ENCODE measurements around the gene NHS. TPM values are rescaled to one million over a fixed set of nuclear protein-coding genes. Genes with fewer than 3 reads are reported as not detected.

NHS gene
- total and polyA plus RNA-seq, 2 of the 4 experiments (the other 2 are of a cell fraction) = 0.36 to 0.90 TPM

GRCh38 chrX:17403189-17403691 lies 28.2 kb downstream of the NHS start:
- CTCF ChIA-PET = no interaction called here
- H2BK5ac ChIP-seq (ENCODE audit: low read depth, low read length, poor library complexity, severe bottlenecking) = no peak overlapping the region
- H3K79me1 ChIP-seq (ENCODE audit: low read depth in 1 of 2, low read length in 2 of 2) = peaks cover 0 to 4% of the 10 kb centered on the region in 2 experiments; a peak in 1 of 4 replicates
- no peak overlapping the region for H3K9ac ChIP-seq (ENCODE audit: low read depth, low read length)
- dilution Hi-C loops (cut with HindIII; ENCODE audit: low sequenced_read_pairs, unreplicated experiment) (no loop called here), intact Hi-C loops (cut with micrococcal nuclease) (no loop called here), in situ Hi-C loops (cut with MboI; ENCODE audit: low sequenced_read_pairs) (no loop called here)
- H3K18ac ChIP-seq (ENCODE audit: low read depth, low read length) = no peak overlapping the region
- no peak overlapping the region for H3K4ac ChIP-seq (ENCODE audit: low read depth, low read length)
- no peak for ATAC-seq (ENCODE audit: low read depth)
- H3K4me3 ChIP-seq (ENCODE audit: insufficient read depth, low read depth, low read length) = no peak overlapping the region
- 0 out of 2 replicates have a peak, but pooled peaks cover 3% of the 10 kb centered on the region for H3K9me1 ChIP-seq (ENCODE audit: insufficient read depth, low read length)
- no peak overlapping the region for H4K91ac ChIP-seq (ENCODE audit: insufficient read depth, low read depth, low read length)
- no peak overlapping the region for H2BK15ac ChIP-seq (ENCODE audit: low read depth, low read length)
- H2AK9ac ChIP-seq (replicated peaks; ENCODE audit: low read depth, low read length, poor library complexity) = no peak overlapping the region
- H2AFZ ChIP-seq (replicated peaks; ENCODE audit: low read length, poor library complexity) = no peak overlapping the region
- no peak overlapping the region for H3K56ac ChIP-seq (ENCODE audit: extremely low read depth, insufficient read depth, low read length)
- no peak overlapping the region for H3K4me2 ChIP-seq (ENCODE audit: low read depth, low read length)
- no peak overlapping the region for H3K23ac ChIP-seq (ENCODE audit: low read depth, low read length)
- H2BK20ac ChIP-seq (ENCODE audit: low read depth, low read length) = no peak overlapping the region
- H3K9me3 ChIP-seq (ENCODE audit: control insufficient read depth, insufficient read depth, low read length) = peaks cover 2% of the 10 kb centered on the region; the same call in 1 of the 2 replicates
- no peak overlapping the region for H2BK120ac ChIP-seq (ENCODE audit: low read depth, low read length)
- no peak for TF ChIP-seq BHLHE40 (IDR thresholded peaks at IDR 0.05; ENCODE audit: low read depth, low read length)
- H4K8ac ChIP-seq (ENCODE audit: low read depth in 2 of 2, low read length in 2 of 2) = no peak overlapping the region
- no CpG with 5 or more reads among the region's 2 CpGs for WGBS, 2 experiments (ENCODE audit: extremely low coverage in 2 of 2, insufficient read length in 1 of 2)
- H3K27ac ChIP-seq (ENCODE audit: insufficient read depth, low read length) = no peak overlapping the region
- no peak for DNase-seq
- no peak overlapping the region for H3K14ac ChIP-seq (replicated peaks; ENCODE audit: low read depth, low read length)
- H2AK5ac ChIP-seq (ENCODE audit: low read depth, low read length) = no peak overlapping the region
- no peaks in the 10 kb centered on the region for H3K27me3 ChIP-seq (ENCODE audit: control insufficient read depth, insufficient read depth, low read length)
- BruUV-seq (replicated peaks) = no TSS peak
- H3K36me3 ChIP-seq (ENCODE audit: control insufficient read depth, insufficient read depth, low read length) = no peaks in the 10 kb centered on the region
- H3K4me1 ChIP-seq (ENCODE audit: control insufficient read depth, insufficient read depth, low read length) = peaks cover 4% of the 10 kb centered on the region
- no peaks in the 10 kb centered on the region for H4K20me1 ChIP-seq (ENCODE audit: insufficient read depth, low read length)
- POLR2A ChIA-PET (ENCODE audit: unreplicated experiment) = no interaction called here
- H4K5ac ChIP-seq (ENCODE audit: low read depth, low read length) = no peak overlapping the region
